SK-N-MC (cell line): ENCODE data around the gene CD300A.

ENCODE experiments used
- DNase-seq: peaks from one replicate; pipeline ENCODE4 v3.0.0-alpha.2; 2011; ENCODE audit warnings: low read depth, low spot score
- H3K27ac ChIP-seq: fragments of 200-600 bp; sonication (generic); 2 replicates; pipeline ENCODE4 v1.5.1; 2016; ENCODE audit warnings: mixed run types
- H3K36me3 ChIP-seq: fragments of 200-600 bp; sonication (generic); 2 replicates; pipeline ENCODE4 v1.6.1; 2017; ENCODE audit warnings: antibody characterized with exemption, low read length, mixed read lengths; ENCODE audit not compliant: insufficient read depth
- H3K4me3 ChIP-seq: fragments of 200-600 bp; sonication (generic); 2 replicates; pipeline ENCODE4 v1.5.1; 2016
- H3K9ac ChIP-seq: fragments of 200-600 bp; sonication (generic); 2 replicates; pipeline ENCODE4 v1.8.0; 2017; ENCODE audit warnings: mixed run types, mixed read lengths; ENCODE audit not compliant: insufficient read length
- H3K9me3 ChIP-seq: fragments of 200-600 bp; sonication (generic); 2 replicates; pipeline ENCODE4 v1.6.1; 2017; ENCODE audit warnings: low read depth, mild to moderate bottlenecking, antibody characterized with exemption, low read length, moderate library complexity, mixed read lengths
- EZH2 ChIP-seq: fragments of 200-600 bp; sonication (generic); IDR thresholded peaks from one replicate; pipeline ENCODE4 v1.6.1; 2017; ENCODE audit warnings: antibody characterized with exemption
- FOXP2 ChIP-seq: optimal IDR thresholded peaks from 2 replicates; pipeline ENCODE3; 2011; ENCODE audit warnings: mild to moderate bottlenecking, moderate library complexity; ENCODE audit not compliant: insufficient read depth; ENCODE audit errors: extremely low read length, control extremely low read depth
- POLR2AphosphoS5 ChIP-seq: IDR thresholded peaks from 2 replicates; pipeline ENCODE4 v1.6.1; 2012; ENCODE audit warnings: mild to moderate bottlenecking, low read depth, low read length, borderline replicate concordance

CD300A gene

GRCh38 chr17:74524653-74525464 lies 58.4 kb downstream of the CD300A start:
- H3K9ac ChIP-seq, result no peak overlapping the region
- H3K36me3 ChIP-seq, result no peaks in the 10 kb centered on the region
- no peak for DNase-seq
- no peak overlapping the region for H3K27ac ChIP-seq
- TF ChIP-seq EZH2, result no peak
- no peak for TF ChIP-seq FOXP2
- TF ChIP-seq POLR2AphosphoS5, result no peak
- H3K4me3 ChIP-seq, result no peak overlapping the region
- H3K9me3 ChIP-seq, result no peaks in the 10 kb centered on the region

GRCh38 chr17:74525465-74525725 lies 59.0 kb downstream of the CD300A start:
- H3K9me3 ChIP-seq, result no peaks in the 10 kb centered on the region

GRCh38 chr17:74525781-74526288 lies 59.4 kb downstream of the CD300A start:
- TF ChIP-seq POLR2AphosphoS5 (no peak), EZH2 (no peak), FOXP2 (no peak)
- DNase-seq, result no peak

More at GRCh38 chr17:74525465-74525725, 59.0 kb downstream of the CD300A start:
- H3K9ac ChIP-seq, result no peak overlapping the region
- H3K36me3 ChIP-seq, result no peaks in the 10 kb centered on the region
- no peak for DNase-seq
- H3K4me3 ChIP-seq, result no peak overlapping the region
- TF ChIP-seq FOXP2 (no peak), EZH2 (no peak), POLR2AphosphoS5 (no peak)
- no peak overlapping the region for H3K27ac ChIP-seq

DNA sequence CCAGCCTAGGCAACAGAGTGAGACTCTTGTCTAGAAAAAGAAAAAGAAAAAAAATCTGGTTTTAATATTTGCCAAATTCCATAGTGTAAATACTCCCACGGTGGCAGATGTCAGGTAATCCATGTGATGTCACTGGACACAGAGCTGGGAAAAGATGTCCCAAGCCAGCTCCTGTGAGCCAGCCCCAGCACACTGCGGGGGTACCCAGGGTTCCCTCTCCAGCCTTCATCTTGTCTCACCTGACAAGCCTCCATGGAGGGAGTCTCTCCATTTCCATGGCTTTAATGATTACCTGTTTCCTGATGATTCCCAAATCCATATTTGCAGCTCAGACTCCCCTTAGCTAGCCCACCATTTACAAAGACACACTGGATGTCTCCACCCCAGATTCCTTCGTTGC lies 60.2 kb downstream of the CD300A start:
- H3K27ac ChIP-seq, result no peak overlapping the region
- no peak overlapping the region for H3K4me3 ChIP-seq
- H3K36me3 ChIP-seq, result no peaks in the 10 kb centered on the region
- no peaks in the 10 kb centered on the region for H3K9me3 ChIP-seq
- DNase-seq, result no peak
- H3K9ac ChIP-seq, result no peak overlapping the region
- TF ChIP-seq FOXP2, result no peak
- no peak for TF ChIP-seq POLR2AphosphoS5
- no peak for TF ChIP-seq EZH2

More at GRCh38 chr17:74525781-74526288, 59.4 kb downstream of the CD300A start:
- Histone ChIP-seq H3K9ac (no peak overlapping the region), H3K27ac (no peak overlapping the region), H3K36me3 (no peaks in the 10 kb centered on the region), H3K9me3 (no peaks in the 10 kb centered on the region), H3K4me3 (no peak overlapping the region)

DNA sequence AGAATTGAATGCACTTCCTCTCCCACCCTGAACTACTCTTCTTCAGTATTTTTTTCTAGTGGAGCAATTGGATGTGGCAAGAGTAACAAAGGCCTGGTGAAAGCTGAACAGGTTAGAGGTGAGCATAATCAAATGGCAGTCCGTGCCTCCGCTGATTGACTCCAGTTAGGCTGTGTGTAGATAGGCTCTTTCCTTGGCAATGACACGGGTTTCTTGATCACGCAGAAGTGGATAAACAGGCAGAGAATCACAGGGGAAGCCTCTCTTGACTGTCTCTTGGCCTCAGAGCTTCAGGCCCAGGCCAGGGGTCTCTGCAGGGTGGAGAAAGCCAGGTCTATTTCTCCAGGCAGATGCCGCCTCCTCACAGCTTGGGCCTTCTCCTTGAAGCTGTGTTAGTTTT lies 60.6 kb downstream of the CD300A start:
- Histone ChIP-seq H3K4me3 (no peak overlapping the region), H3K36me3 (no peaks in the 10 kb centered on the region), H3K27ac (no peak overlapping the region), H3K9ac (no peak overlapping the region), H3K9me3 (no peaks in the 10 kb centered on the region)
- TF ChIP-seq POLR2AphosphoS5 (no peak), FOXP2 (no peak), EZH2 (no peak)
- no peak for DNase-seq

DNA sequence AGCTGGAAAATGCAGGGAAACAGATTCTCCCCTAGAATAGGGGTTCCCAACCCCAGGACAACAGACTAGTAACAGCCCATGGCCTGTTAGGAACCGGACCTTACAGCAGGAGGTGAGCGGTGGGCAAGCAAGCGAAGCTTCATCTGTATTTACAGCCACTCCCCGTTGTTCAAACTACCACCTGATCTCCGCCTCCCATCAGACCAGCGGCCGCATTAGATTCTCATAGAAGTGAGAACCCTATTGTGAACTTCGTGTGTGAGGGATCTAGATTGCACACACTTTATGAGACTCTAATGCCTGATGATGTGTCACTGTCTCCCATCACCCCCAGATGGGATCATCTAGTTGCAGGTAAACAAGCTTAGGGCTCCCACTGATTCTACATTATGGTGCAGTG lies 61.3 kb downstream of the CD300A start:
- H3K9me3 ChIP-seq, result no peaks in the 10 kb centered on the region
- H3K4me3 ChIP-seq, result no peak overlapping the region
- no peak for TF ChIP-seq POLR2AphosphoS5
- no peak for TF ChIP-seq EZH2
- TF ChIP-seq FOXP2, result no peak
- H3K9ac ChIP-seq, result no peak overlapping the region
- DNase-seq, result no peak
- H3K36me3 ChIP-seq, result no peaks in the 10 kb centered on the region
- no peak overlapping the region for H3K27ac ChIP-seq

- no peak for DNase-seq
Observed at GRCh38 chr17:74528491-74529199, 62.2 kb downstream of the CD300A start.

GRCh38 chr17:74529243-74529642 lies 62.8 kb downstream of the CD300A start:
- no peak for TF ChIP-seq EZH2
- TF ChIP-seq POLR2AphosphoS5, result no peak
- TF ChIP-seq FOXP2, result no peak
- no peaks in the 10 kb centered on the region for H3K36me3 ChIP-seq
- no peak overlapping the region for H3K27ac ChIP-seq
- no peak overlapping the region for H3K9ac ChIP-seq
- no peak overlapping the region for H3K4me3 ChIP-seq
- no peaks in the 10 kb centered on the region for H3K9me3 ChIP-seq
- no peak for DNase-seq

More at GRCh38 chr17:74528491-74529199, 62.2 kb downstream of the CD300A start:
- TF ChIP-seq FOXP2, result no peak
- TF ChIP-seq EZH2, result no peak
- Histone ChIP-seq H3K36me3 (no peaks in the 10 kb centered on the region), H3K9me3 (no peaks in the 10 kb centered on the region), H3K4me3 (no peak overlapping the region), H3K27ac (no peak overlapping the region), H3K9ac (no peak overlapping the region)

DNA sequence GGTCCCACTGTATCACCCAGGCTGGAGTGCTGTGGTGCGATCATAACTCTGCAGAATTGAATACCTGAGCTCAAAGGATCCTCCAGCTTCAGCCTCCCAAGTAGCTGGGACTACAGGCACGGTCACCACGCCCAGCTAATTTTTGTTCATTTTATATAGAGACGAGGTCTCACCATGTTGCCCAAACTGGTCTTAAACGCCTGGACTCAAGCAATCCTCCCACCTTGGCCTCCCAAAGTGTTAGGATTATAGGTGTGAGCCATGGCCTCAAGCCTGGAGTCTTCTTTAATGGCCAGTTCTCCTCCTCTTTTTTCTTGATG lies 64.4 kb downstream of the CD300A start:
- H3K27ac ChIP-seq, result no peak overlapping the region
- TF ChIP-seq EZH2, result no peak
- TF ChIP-seq FOXP2, result no peak
- TF ChIP-seq POLR2AphosphoS5, result no peak
- H3K36me3 ChIP-seq, result no peaks in the 10 kb centered on the region
- H3K9me3 ChIP-seq, result no peaks in the 10 kb centered on the region
- no peak overlapping the region for H3K4me3 ChIP-seq
- H3K9ac ChIP-seq, result no peak overlapping the region
- DNase-seq, result no peak
